EH (cell line): ENCODE data around the gene U2AF1L4.
"Not testable (repeated sequence)": the region's sequence is repeated elsewhere in the genome, so short reads cannot be mapped to it uniquely, and the experiment has no call there.

Experiments used
- DNase-seq: peaks from one replicate; pipeline ENCODE4 v3.0.0-alpha.2; 2015; ENCODE audit warnings: low read depth

U2AF1L4 gene

GRCh38 chr19:35780717-35781116, 35.5 kb upstream of the U2AF1L4 start:
- DNase-seq: no peak

- no peak for DNase-seq
Measured at GRCh38 chr19:35780058-35780457, 34.8 kb upstream of the U2AF1L4 start.

- DNase-seq: no peak
Measured at GRCh38 chr19:35779033-35779432, 33.8 kb upstream of the U2AF1L4 start.

GRCh38 chr19:35777961-35778360, 32.7 kb upstream of the U2AF1L4 start:
- no peak for DNase-seq

- no peak for DNase-seq
Measured at GRCh38 chr19:35777086-35777841, 32.0 kb upstream of the U2AF1L4 start.

- DNase-seq: no peak
Measured at GRCh38 chr19:35776102-35776788, 31.0 kb upstream of the U2AF1L4 start.

GRCh38 chr19:35775298-35776101, 30.3 kb upstream of the U2AF1L4 start, which contains the start of gene ARHGAP33:
Gene ARHGAP33 (plus strand): TSS chr19:35775564. CDS start chr19:35775659, 95 bp downstream.
- DNase-seq: peak; percentile 97

- no peak for DNase-seq
Measured at GRCh38 chr19:35775046-35775297, 29.8 kb upstream of the U2AF1L4 start.

- no peak for DNase-seq
Measured at GRCh38 chr19:35774274-35775045, 29.2 kb upstream of the U2AF1L4 start.

- no peak for DNase-seq
Measured at GRCh38 chr19:35773020-35773806, 28.0 kb upstream of the U2AF1L4 start.

GRCh38 chr19:35772362-35772761, 27.1 kb upstream of the U2AF1L4 start:
- not testable (repeated sequence) for DNase-seq

GRCh38 chr19:35768082-35768421, 22.8 kb upstream of the U2AF1L4 start:
- no peak for DNase-seq

- DNase-seq: no peak
Measured at GRCh38 chr19:35767288-35768081, 22.3 kb upstream of the U2AF1L4 start.

GRCh38 chr19:35766571-35767104, 21.4 kb upstream of the U2AF1L4 start:
- no peak for DNase-seq

GRCh38 chr19:35764432-35765315, 19.5 kb upstream of the U2AF1L4 start:
- DNase-seq: no peak

GRCh38 chr19:35760711-35761349, 15.6 kb upstream of the U2AF1L4 start:
- peak; percentile 33 for DNase-seq

GRCh38 chr19:35759697-35760096, 14.5 kb upstream of the U2AF1L4 start:
- no peak for DNase-seq

- peak; percentile 99 for DNase-seq
Measured at GRCh38 chr19:35757749-35758608, 12.8 kb upstream of the U2AF1L4 start, which contains the start of gene PROSER3. Gene PROSER3 (plus strand): TSS chr19:35758176. CDS start chr19:35758216, 40 bp downstream.
